22Rv1 (cell line): ENCODE results near the gene GNAI3.

ENCODE experiments used
- ZFX ChIP-seq: fragments of 450-650 bp; IDR thresholded peaks from 2 replicates; pipeline ENCODE4 v1.6.1; 2017; ENCODE audit warnings: antibody characterized with exemption, borderline replicate concordance
- TF ChIP-seq, protein P1 (sequence below): fragments of 450-650 bp; IDR thresholded peaks from 2 replicates; pipeline ENCODE4 v1.5.1; 2017; ENCODE audit warnings: mild to moderate bottlenecking

DNA sequence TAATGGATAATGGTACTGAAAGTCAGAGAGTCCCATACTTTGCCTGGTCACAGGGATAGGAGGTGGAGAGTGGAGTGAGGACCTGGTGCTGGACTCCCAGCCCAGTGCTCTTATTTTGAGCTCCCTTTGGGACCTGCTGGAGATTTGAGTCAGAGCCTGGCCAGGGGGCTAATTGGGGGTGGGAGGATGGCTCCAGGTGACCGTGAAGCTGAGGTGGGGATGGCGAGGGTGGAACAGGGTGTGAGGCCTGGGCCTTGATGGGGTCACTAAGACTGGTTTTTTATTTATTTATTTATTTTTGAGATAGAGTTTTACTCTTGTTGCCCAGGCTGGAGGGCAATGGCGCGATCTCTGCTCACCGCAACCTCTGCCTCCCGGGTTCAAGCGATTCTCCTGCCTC, 89.0 kb downstream of the GNAI3 start:
- TF ChIP-seq, protein P1, sequence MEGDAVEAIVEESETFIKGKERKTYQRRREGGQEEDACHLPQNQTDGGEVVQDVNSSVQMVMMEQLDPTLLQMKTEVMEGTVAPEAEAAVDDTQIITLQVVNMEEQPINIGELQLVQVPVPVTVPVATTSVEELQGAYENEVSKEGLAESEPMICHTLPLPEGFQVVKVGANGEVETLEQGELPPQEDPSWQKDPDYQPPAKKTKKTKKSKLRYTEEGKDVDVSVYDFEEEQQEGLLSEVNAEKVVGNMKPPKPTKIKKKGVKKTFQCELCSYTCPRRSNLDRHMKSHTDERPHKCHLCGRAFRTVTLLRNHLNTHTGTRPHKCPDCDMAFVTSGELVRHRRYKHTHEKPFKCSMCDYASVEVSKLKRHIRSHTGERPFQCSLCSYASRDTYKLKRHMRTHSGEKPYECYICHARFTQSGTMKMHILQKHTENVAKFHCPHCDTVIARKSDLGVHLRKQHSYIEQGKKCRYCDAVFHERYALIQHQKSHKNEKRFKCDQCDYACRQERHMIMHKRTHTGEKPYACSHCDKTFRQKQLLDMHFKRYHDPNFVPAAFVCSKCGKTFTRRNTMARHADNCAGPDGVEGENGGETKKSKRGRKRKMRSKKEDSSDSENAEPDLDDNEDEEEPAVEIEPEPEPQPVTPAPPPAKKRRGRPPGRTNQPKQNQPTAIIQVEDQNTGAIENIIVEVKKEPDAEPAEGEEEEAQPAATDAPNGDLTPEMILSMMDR, result no peak
- TF ChIP-seq ZFX, result no peak
